GM18519 (cell line): ENCODE measurements around the gene PNPLA8.
"Not testable (repeated sequence)": the region's sequence is repeated elsewhere in the genome, so short reads cannot be mapped to it uniquely, and the experiment has no call there.

Experiments used
- ATAC-seq: cut with Tn5 transposase; IDR thresholded peaks from one replicate; pipeline ENCODE4 v1.9.1; 2021; ENCODE audit warnings: mild to moderate bottlenecking, moderate library complexity; ENCODE audit not compliant: unreplicated experiment, low FRiP score

PNPLA8 gene

GRCh38 chr7:108479751-108480150 lies 46.2 kb downstream of the PNPLA8 start:
- no peak for ATAC-seq

- ATAC-seq = no peak
Observed at GRCh38 chr7:108479118-108479517, 46.8 kb downstream of the PNPLA8 start.

GRCh38 chr7:108468246-108468645 lies 57.7 kb downstream of the PNPLA8 start:
- no peak for ATAC-seq

GRCh38 chr7:108467391-108467790 lies 58.5 kb downstream of the PNPLA8 start:
- ATAC-seq = no peak

GRCh38 chr7:108466322-108466721 lies 59.6 kb downstream of the PNPLA8 start:
- not testable (repeated sequence) for ATAC-seq

GRCh38 chr7:108464743-108465142 lies 61.2 kb downstream of the PNPLA8 start:
- no peak for ATAC-seq

- ATAC-seq = no peak
Observed at GRCh38 chr7:108463613-108464012, 62.3 kb downstream of the PNPLA8 start.

- no peak for ATAC-seq
Observed at GRCh38 chr7:108461840-108462239, 64.1 kb downstream of the PNPLA8 start.

GRCh38 chr7:108460964-108461363 lies 65.0 kb downstream of the PNPLA8 start:
- no peak for ATAC-seq

GRCh38 chr7:108459922-108460551 lies 65.9 kb downstream of the PNPLA8 start:
- no peak for ATAC-seq

GRCh38 chr7:108457871-108458270 lies 68.1 kb downstream of the PNPLA8 start:
- no peak for ATAC-seq

GRCh38 chr7:108456845-108457540 lies 68.9 kb downstream of the PNPLA8 start:
- ATAC-seq = no peak

GRCh38 chr7:108455998-108456677 lies 69.8 kb downstream of the PNPLA8 start, which contains the start of gene NRCAM:
Gene NRCAM (minus strand): TSS chr7:108456436. CDS start chr7:108240064, 216,372 bp downstream.
- ATAC-seq = no peak

GRCh38 chr7:108455551-108455997 lies 70.4 kb downstream of the PNPLA8 start:
- no peak for ATAC-seq

- no peak for ATAC-seq
Observed at GRCh38 chr7:108454674-108455550, 71.0 kb downstream of the PNPLA8 start.

- no peak for ATAC-seq
Observed at GRCh38 chr7:108454317-108454673, 71.6 kb downstream of the PNPLA8 start.

GRCh38 chr7:108453320-108453719 lies 72.6 kb downstream of the PNPLA8 start:
- ATAC-seq = no peak

- peak; percentile 63 for ATAC-seq
Observed at GRCh38 chr7:108452707-108453106, 73.2 kb downstream of the PNPLA8 start.

- no peak for ATAC-seq
Observed at GRCh38 chr7:108451296-108451848, 74.6 kb downstream of the PNPLA8 start.

GRCh38 chr7:108450160-108450559 lies 75.8 kb downstream of the PNPLA8 start:
- no peak for ATAC-seq
